C4-2B (cell line): ENCODE measurements around the gene TNRC6A.
"Not testable (repeated sequence)": the region's sequence is repeated elsewhere in the genome, so short reads cannot be mapped to it uniquely, and the experiment has no call there.

Experiments used
- H3K27ac ChIP-seq: fragments of 450-650 bp; 2 replicates; pipeline ENCODE4 v1.5.1; 2017
- ZFX ChIP-seq: fragments of 450-650 bp; IDR thresholded peaks from 2 replicates; pipeline ENCODE4 v1.6.1; 2017
- TF ChIP-seq, protein P1 (sequence below): fragments of 450-650 bp; conservative IDR thresholded peaks from 2 replicates; pipeline ENCODE4 v1.5.1; 2017; ENCODE audit warnings: mild to moderate bottlenecking

TNRC6A gene

DNA sequence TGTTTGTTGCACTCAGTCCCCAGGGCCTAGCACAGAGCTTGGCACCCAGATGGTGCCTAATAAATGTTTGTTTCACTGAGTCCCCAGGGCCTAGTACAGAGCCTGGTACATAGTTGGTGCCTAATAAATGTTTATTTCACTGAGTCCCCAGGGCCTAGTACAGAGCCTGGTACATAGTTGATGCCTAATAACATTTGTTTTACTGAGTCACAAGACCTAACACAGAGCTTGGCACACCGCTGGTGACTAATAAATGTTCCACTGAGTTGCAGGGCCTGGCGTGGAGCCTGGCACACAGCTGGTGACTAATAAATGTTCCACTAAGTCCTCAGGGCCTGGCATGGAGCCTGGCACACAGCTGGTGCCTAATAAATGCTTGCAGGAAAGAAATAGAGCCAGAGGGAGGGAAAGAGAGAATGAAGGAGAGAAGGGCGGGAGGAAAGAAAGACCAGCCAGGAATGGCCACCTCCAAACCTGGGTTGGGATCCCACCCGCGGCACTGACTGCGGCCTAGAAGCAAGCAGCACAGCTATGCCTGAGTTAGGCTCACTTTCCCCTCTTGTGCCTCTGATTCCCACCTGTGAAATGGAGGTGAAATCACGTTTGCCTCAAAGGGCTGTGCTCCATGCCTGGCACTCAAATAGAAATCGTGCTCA, 123.8 kb downstream of the TNRC6A start:
- TF ChIP-seq ZFX: no peak
- TF ChIP-seq, protein P1, sequence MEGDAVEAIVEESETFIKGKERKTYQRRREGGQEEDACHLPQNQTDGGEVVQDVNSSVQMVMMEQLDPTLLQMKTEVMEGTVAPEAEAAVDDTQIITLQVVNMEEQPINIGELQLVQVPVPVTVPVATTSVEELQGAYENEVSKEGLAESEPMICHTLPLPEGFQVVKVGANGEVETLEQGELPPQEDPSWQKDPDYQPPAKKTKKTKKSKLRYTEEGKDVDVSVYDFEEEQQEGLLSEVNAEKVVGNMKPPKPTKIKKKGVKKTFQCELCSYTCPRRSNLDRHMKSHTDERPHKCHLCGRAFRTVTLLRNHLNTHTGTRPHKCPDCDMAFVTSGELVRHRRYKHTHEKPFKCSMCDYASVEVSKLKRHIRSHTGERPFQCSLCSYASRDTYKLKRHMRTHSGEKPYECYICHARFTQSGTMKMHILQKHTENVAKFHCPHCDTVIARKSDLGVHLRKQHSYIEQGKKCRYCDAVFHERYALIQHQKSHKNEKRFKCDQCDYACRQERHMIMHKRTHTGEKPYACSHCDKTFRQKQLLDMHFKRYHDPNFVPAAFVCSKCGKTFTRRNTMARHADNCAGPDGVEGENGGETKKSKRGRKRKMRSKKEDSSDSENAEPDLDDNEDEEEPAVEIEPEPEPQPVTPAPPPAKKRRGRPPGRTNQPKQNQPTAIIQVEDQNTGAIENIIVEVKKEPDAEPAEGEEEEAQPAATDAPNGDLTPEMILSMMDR: no peak
- H3K27ac ChIP-seq: no peak overlapping the region

DNA sequence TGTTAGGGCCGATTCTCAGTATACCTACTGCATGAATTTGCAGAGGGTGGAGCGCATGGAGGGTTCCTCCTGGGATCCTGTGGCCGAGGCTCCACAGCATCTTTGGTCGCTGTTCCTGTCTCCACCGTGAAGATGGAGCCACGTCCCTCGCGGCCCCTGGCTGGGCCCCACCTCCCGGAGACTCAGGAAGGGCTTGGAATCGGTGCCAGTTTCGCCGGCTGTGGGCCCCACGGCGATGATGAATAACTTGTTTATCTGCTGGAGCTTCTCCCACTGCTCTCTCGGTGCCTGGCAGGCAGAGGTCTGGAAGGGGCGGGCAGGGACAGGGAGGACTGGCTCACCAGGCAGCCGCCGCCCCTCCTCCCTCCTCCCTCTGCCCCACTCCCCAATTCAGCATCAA, 124.4 kb downstream of the TNRC6A start:
- TF ChIP-seq, protein P1: no peak
- no peak for TF ChIP-seq ZFX
- H3K27ac ChIP-seq: no peak overlapping the region

DNA sequence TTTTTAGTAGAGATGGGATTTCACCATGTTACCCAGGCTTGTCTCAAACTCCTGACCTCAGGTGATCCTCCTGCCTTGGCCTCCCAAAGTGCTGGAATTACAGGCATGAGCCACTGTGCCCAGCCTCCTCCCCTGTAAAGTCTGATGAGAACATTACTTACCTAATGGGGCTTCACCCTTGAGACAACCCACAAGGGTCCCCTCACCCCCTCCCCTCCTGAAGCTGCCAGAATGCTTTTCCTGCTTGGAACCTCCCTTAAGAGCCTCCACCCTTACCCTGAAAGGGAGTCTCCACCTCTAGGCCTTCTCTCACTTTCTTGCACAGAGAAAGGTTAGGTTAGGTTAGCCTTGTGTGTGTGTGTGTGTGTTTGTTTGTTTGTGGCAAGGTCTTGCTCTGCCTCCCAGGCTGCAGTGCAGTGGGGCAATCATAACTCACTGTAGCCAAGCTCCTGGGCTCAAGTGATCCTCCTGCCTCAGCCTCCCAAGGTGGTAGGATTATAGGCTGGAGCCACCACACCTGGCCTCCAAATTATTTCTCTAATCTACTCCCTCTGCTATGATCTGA, 125.2 kb downstream of the TNRC6A start:
- TF ChIP-seq, protein P1: no peak
- TF ChIP-seq ZFX: no peak
- H3K27ac ChIP-seq: no peak overlapping the region

DNA sequence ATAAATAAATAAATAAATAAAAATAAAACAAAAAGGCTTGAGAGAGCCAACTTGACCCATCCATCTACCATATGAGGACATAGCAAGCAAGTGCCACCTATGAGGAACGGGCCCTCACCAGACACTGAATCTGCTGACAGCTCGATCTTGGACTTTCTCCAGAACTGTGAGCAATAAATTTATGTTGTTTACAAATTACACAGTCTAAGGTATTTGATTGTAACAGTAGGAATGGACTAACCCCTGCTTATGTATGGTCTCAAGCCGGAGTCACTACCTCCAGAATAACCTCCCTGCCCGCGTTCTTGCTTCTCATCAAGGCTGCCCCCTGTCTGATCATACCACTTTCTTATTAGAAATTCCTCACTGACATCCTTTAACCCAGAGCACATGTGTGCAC, 126.2 kb downstream of the TNRC6A start:
- TF ChIP-seq, protein P1: no peak
- TF ChIP-seq ZFX: no peak
- no peak overlapping the region for H3K27ac ChIP-seq

DNA sequence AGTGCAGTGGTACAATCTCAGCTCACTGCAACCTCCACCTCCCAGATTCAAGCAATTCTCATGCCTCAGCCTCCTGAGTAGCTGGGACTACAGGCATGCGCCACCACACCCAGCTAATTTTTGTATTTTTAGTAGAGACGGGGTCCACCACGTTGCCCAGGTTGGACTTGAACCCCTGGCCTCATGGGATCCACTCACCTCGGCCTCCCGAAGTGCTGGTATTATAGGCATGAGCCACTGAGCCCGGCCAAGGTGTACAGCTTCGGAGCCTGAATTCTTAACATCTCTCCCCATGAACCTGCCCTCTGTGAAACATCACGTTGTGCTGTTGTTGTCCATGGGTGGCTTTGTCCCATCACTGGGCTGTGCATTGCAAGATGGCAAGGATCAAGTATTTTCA, 127.4 kb downstream of the TNRC6A start:
- not testable (repeated sequence) for H3K27ac ChIP-seq

DNA sequence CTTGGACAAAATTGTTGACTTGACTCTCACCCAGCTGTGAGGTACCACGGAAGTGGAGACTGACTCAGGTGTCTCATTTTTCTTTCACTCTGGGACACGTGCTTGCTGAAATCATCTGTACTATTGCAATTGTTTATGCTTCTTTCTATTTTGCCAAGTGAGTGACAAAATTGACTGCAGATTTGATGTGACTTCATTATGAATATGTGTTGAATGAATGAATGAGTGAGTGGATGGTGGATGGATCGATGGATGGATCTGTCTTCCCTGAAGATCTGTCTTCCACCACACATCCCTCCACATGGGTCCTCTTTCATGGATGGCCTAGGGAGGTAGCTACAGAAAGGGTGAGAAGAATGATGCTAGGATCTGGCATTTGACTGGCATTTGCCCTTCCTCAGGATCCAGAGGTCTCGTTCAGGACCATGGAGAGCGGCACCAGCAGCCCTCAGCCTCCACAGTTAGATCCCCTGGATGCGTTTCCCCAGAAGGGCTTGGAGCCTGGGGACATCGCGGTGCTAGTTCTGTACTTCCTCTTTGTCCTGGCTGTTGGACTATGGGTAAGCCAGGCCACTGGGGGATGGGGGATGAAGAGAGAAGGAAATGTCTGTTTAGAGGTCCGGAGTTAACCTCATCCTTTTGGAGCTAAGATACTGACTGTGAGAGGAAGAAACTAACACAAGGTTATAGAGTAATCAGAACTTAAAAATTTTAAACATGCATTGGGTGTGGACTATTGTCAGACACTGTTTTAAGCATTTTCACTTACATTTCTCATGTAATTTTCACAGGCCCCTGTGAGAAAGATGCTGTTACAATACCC, 129.0 kb downstream of the TNRC6A start:
- no peak overlapping the region for H3K27ac ChIP-seq
- TF ChIP-seq, protein P1: no peak
- no peak for TF ChIP-seq ZFX

DNA sequence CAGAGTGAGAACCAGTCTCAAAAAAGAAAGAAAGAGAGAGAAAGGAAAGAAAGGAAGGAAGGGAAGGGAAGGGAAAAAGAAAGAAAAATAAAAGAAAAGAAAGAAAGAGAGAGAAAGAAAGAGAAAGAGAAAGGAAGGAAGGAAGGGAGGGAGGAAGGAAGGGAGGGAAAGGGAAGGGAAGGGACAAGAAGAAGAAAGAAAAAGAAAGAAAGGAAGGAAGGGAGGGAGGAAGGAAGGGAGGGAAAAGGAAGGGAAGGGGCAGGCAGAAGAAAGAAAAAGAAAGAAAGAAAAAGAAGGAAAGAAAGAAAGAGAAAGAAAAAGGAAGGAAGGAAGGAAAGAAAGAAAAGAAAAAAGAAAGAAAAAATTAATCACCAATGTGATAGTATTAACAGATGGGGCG, 132.0 kb downstream of the TNRC6A start:
- TF ChIP-seq, protein P1: no peak
- no peak for TF ChIP-seq ZFX
- H3K27ac ChIP-seq: no peak overlapping the region
